HCT116 (cell line): ENCODE measurements around the gene RFTN2. TPM values are rescaled to one million over a fixed set of nuclear protein-coding genes. Genes with fewer than 3 reads are reported as not detected.

Source experiments
- ATAC-seq: fragments of 200-7000 bp; cut with Tn5 transposase; 2 replicates; pipeline ENCODE4 v1.9.1; 2020; ENCODE audit warnings: mild to moderate bottlenecking, moderate library complexity
- BruUV-seq: library from RNA; stranded (reverse); fragments of 400-500 nt; replicated peaks from 2 replicates; lab custom pipeline; 2021; lab: Mats Ljungman, UMichigan
- CTCF ChIA-PET: fragments of 300-600 bp; sonication (Branson Sonifier 250); formaldehyde crosslinking; loops from one replicate; lab custom pipeline; 2021; ENCODE audit warnings: antibody characterized with exemption; lab: Charles Lee
- POLR2A ChIA-PET: fragments of 300-600, 350-600 bp; sonication (Branson Sonifier 250); formaldehyde crosslinking; loops from one replicate; lab custom pipeline; 2021; ENCODE audit warnings: antibody characterized with exemption; lab: Charles Lee
- RAD21 ChIA-PET, 2 experiments: fragments of 300-600 bp; sonication (Branson Sonifier 250); formaldehyde crosslinking; loops; one replicate each; lab custom pipeline; 2023; ENCODE audit warnings: low total read pairs in 2 of 2; ENCODE audit not compliant: uncharacterized antibody in 2 of 2, unreplicated experiment in 2 of 2, low non-redundant PET in 1 of 2; lab: Charles Lee
- DNase-seq: peaks from one replicate; pipeline ENCODE4 v3.0.0-alpha.2; 2010; ENCODE audit warnings: low read depth, low spot score
- H2AFZ ChIP-seq: fragments of 200-600 bp; shearing (Covaris generic), sonication (generic); 2 replicates; pipeline ENCODE4 v1.6.1; 2017; ENCODE audit warnings: low read depth, mixed run types, mixed read lengths, antibody characterized with exemption, low read length; ENCODE audit not compliant: poor library complexity, severe bottlenecking
- H3K27ac ChIP-seq: 2 replicates; pipeline ENCODE4 v1.5.1; 2012; ENCODE audit warnings: low read depth, low read length
- H3K27me3 ChIP-seq: fragments of 200-600 bp; sonication (generic); 2 replicates; pipeline ENCODE4 v1.6.1; 2016; ENCODE audit warnings: mixed run types, low read length, mixed read lengths; ENCODE audit not compliant: insufficient read depth
- H3K36me3 ChIP-seq, 2 experiments: fragments of 200-500 bp in 1 of 2; fragments of 200-600 bp in 1 of 2; sonication (Bioruptor generic) in 1 of 2; sonication (generic) in 1 of 2; 2 replicates each; pipeline versions ENCODE4 v1.5.1 to v1.6.1; 2014 to 2016; ENCODE audit warnings: low read length in 2 of 2, inconsistent platforms in 1 of 2, mixed read lengths in 1 of 2, mixed run types in 1 of 2; ENCODE audit not compliant: insufficient read depth in 2 of 2, control insufficient read depth in 1 of 2
- H3K4me1 ChIP-seq, 2 experiments: fragments of 200-600 bp in 1 of 2; sonication (generic) in 1 of 2; 2 replicates each; pipeline versions ENCODE4 v1.5.1 to v1.6.1; 2012 to 2017; ENCODE audit warnings: low read length in 2 of 2, inconsistent platforms in 1 of 2, mild to moderate bottlenecking in 1 of 2, mixed read lengths in 1 of 2, mixed run types in 1 of 2, moderate library complexity in 1 of 2; ENCODE audit not compliant: insufficient read depth in 2 of 2, control insufficient read depth in 1 of 2
- H3K4me2 ChIP-seq: fragments of 200-600 bp; sonication (generic); 2 replicates; pipeline ENCODE4 v1.6.1; 2017; ENCODE audit warnings: mixed run types, low read length, mixed read lengths
- H3K4me3 ChIP-seq, 2 experiments: fragments of 200-600 bp in 1 of 2; sonication (generic) in 1 of 2; replicated peaks in 1 of 2; 2 replicates each; pipeline ENCODE4 v1.5.1; 2011 to 2016; ENCODE audit warnings: low read length in 2 of 2, control low read depth in 1 of 2, low read depth in 1 of 2, mild to moderate bottlenecking in 1 of 2, mixed read lengths in 1 of 2, mixed run types in 1 of 2
- H3K79me2 ChIP-seq: fragments of 200-600 bp; sonication (generic); 2 replicates; pipeline ENCODE4 v1.6.1; 2017; ENCODE audit warnings: mild to moderate bottlenecking, mixed run types, low read length, moderate library complexity, mixed read lengths; ENCODE audit not compliant: insufficient read depth
- H3K9ac ChIP-seq: fragments of 200-600 bp; sonication (generic); 2 replicates; pipeline ENCODE4 v1.6.1; 2016; ENCODE audit warnings: low read length, mixed read lengths
- H3K9me2 ChIP-seq: fragments of 200-600 bp; sonication (generic), shearing (Covaris generic); 2 replicates; pipeline ENCODE4 v1.6.1; 2017; ENCODE audit warnings: mixed run types, mild to moderate bottlenecking, moderate library complexity; ENCODE audit not compliant: insufficient read depth
- H3K9me3 ChIP-seq, 2 experiments: fragments of 200-500 bp in 1 of 2; fragments of 200-600 bp in 1 of 2; sonication (Bioruptor generic) in 1 of 2; sonication (generic) in 1 of 2; 2 replicates each; pipeline ENCODE4 v1.6.1; 2014 to 2017; ENCODE audit warnings: low read length in 2 of 2, mixed read lengths in 2 of 2, inconsistent platforms in 1 of 2, low read depth in 1 of 2, mild to moderate bottlenecking in 1 of 2, mixed run types in 1 of 2, moderate library complexity in 1 of 2; ENCODE audit not compliant: control insufficient read depth in 1 of 2, insufficient read depth in 1 of 2
- H4K20me1 ChIP-seq: fragments of 200-600 bp; sonication (generic), shearing (Covaris generic); 2 replicates; pipeline ENCODE4 v1.6.1; 2017; ENCODE audit warnings: mixed run types, mild to moderate bottlenecking, moderate library complexity; ENCODE audit not compliant: insufficient read depth
- CEBPB ChIP-seq: IDR thresholded peaks from 2 replicates; pipeline ENCODE4 v1.6.1; 2012; ENCODE audit warnings: low read depth
- FOSL1 ChIP-seq: IDR thresholded peaks from 2 replicates; pipeline ENCODE4 v1.6.1; 2012; ENCODE audit warnings: low read depth
- JUND ChIP-seq: IDR thresholded peaks from 2 replicates; pipeline ENCODE4 v1.6.1; 2012
- SP1 ChIP-seq: IDR thresholded peaks from 2 replicates; pipeline ENCODE4 v1.6.1; 2012; ENCODE audit warnings: low read depth
- SRF ChIP-seq: IDR thresholded peaks from 2 replicates; pipeline ENCODE4 v1.6.1; 2012; ENCODE audit warnings: low read depth
- TCF7L2 ChIP-seq: IDR thresholded peaks from 2 replicates; pipeline ENCODE4 v1.7.0; 2011; ENCODE audit warnings: borderline replicate concordance, inconsistent platforms; ENCODE audit not compliant: insufficient read depth, insufficient read length; ENCODE audit errors: extremely low read depth
- YY1 ChIP-seq: IDR thresholded peaks from 2 replicates; pipeline ENCODE4 v1.6.1; 2011; ENCODE audit warnings: low read length, low read depth, moderate library complexity, mild to moderate bottlenecking; ENCODE audit not compliant: insufficient replicate concordance; ENCODE audit errors: extremely low read depth
- ZFX ChIP-seq: fragments of 450-650 bp; IDR thresholded peaks from 2 replicates; pipeline ENCODE4 v1.6.1; 2017
- intact Hi-C: fragments of 100-400 bp; cut with micrococcal nuclease; formaldehyde crosslinking; loops from 2 replicates; pipeline ENCODE4 v1.10.0; 2022
- total RNA-seq: library from RNA; stranded (reverse); gene quantifications from one replicate; pipeline ENCODE4 v1.2.1, GENCODE V29; 2021; ENCODE audit not compliant: unreplicated experiment

Gene RFTN2
- total RNA-seq, 1 experiment from 2014 or later: not detected

- Histone ChIP-seq H3K9me3 (no peaks in the 10 kb centered on the region), H3K79me2 (no peaks in the 10 kb centered on the region), H2AFZ (no peak overlapping the region), H4K20me1 (0 out of 2 replicates have a peak, but pooled peaks cover 5% of the 10 kb centered on the region), H3K36me3 (peaks cover 0 to 3% of the 10 kb centered on the region in 2 experiments; a peak in 3 of 4 replicates), H3K4me2 (no peak overlapping the region), H3K9me2 (no peaks in the 10 kb centered on the region), H3K27me3 (no peaks in the 10 kb centered on the region), H3K4me1 (no peaks in the 10 kb centered on the region), H3K4me3 (no peak overlapping the region), H3K9ac (no peak overlapping the region), H3K27ac (no peak overlapping the region)
- peak; percentile 42; the same call in 1 of the 2 replicates for ATAC-seq
- ChIA-PET CTCF (no interaction called here), RAD21 (no interaction called here), POLR2A (no interaction called here)
- no TSS peak for BruUV-seq
- no peak for DNase-seq
- intact Hi-C loops: no loop called here
- TF ChIP-seq SRF (no peak), TCF7L2 (no peak)
Observed at GRCh38 chr2:197558393-197558792, 117.0 kb downstream of the RFTN2 start.

DNA sequence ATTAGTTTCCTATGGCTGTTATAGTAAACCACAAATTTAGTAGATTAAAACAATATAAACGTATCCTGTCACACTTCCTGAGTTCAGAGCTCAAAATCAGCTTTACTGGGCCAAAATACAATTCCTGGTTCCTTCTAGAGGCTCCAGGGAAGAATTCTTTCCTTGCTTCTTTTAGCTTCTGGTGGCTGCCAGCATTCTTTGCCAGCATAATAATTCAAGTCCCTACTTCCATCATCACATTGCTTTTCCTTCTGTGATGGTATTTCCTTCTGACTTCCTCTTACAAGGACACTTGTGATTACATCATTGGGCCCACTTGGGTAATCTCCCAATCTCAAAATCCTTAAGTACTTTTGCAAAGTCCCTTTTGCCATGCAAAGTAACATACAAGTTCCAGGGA is 118.9 kb downstream of the RFTN2 start:
- CTCF ChIA-PET: no interaction called here
- no peaks in the 10 kb centered on the region for H3K27me3 ChIP-seq

More for the DNA sequence above, 118.9 kb downstream of the RFTN2 start:
- Histone ChIP-seq H3K79me2 (no peaks in the 10 kb centered on the region), H3K9ac (no peak overlapping the region), H3K36me3 (peaks cover 0 to 7% of the 10 kb centered on the region in 2 experiments; a peak in 3 of 4 replicates), H3K4me2 (no peak overlapping the region), H4K20me1 (0 out of 2 replicates have a peak, but pooled peaks cover 5% of the 10 kb centered on the region), H3K4me1 (no peaks in the 10 kb centered on the region), H2AFZ (no peak overlapping the region), H3K9me3 (no peaks in the 10 kb centered on the region), H3K4me3 (no peak overlapping the region), H3K9me2 (no peaks in the 10 kb centered on the region), H3K27ac (no peak overlapping the region)
- ChIA-PET RAD21 (no interaction called here), POLR2A (no interaction called here)
- intact Hi-C loops: no loop called here
- DNase-seq: no peak
- BruUV-seq: no TSS peak
- no peak for ATAC-seq
- TF ChIP-seq CEBPB (no peak), YY1 (no peak), TCF7L2 (no peak), SP1 (no peak), ZFX (no peak), FOSL1 (no peak), JUND (no peak)
